ENCODE measurements around the gene PRRX2. TPM values are rescaled to one million over a fixed set of nuclear protein-coding genes. Genes with fewer than 3 reads are reported as not detected.
A peak's percentile ranks its signal among the peaks of the same experiment; 100 is the strongest.

PRRX2 gene
- total and polyA plus RNA-seq, 3 donors from 2014 or later, result 14.6 to 19.1 (median 15.3) TPM

DNA sequence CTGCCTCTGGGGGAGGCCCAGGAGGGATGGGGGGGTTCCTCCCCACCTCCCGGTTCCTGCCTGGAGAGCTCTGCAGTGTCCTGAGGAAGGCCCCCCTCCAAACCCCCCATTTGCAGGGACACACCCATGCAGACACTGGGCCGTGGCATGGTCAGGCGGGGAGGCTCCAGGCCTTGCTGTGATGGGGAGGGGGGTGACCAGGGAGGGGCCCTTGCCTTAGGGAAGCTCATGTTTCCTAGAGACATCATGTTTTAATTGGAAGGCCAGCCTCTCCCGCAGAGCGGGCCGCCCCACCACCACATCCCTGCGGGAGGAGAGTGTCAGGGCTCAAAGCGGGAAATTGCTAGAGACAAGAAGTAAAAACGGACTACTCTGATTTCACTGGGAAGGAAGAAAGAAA, 12.0 kb downstream of the PRRX2 start:
- Histone ChIP-seq H3K27me3 (no peaks in the 10 kb centered on the region), H3K4me1 (peaks cover 4% of the 10 kb centered on the region), H3K27ac (no peak overlapping the region), H3K36me3 (ENCODE audit: low read depth, missing control alignments) (no peaks in the 10 kb centered on the region), H3K4me3 (no peak overlapping the region), H3K9me3 (no peaks in the 10 kb centered on the region)
- TF ChIP-seq, protein P1, sequence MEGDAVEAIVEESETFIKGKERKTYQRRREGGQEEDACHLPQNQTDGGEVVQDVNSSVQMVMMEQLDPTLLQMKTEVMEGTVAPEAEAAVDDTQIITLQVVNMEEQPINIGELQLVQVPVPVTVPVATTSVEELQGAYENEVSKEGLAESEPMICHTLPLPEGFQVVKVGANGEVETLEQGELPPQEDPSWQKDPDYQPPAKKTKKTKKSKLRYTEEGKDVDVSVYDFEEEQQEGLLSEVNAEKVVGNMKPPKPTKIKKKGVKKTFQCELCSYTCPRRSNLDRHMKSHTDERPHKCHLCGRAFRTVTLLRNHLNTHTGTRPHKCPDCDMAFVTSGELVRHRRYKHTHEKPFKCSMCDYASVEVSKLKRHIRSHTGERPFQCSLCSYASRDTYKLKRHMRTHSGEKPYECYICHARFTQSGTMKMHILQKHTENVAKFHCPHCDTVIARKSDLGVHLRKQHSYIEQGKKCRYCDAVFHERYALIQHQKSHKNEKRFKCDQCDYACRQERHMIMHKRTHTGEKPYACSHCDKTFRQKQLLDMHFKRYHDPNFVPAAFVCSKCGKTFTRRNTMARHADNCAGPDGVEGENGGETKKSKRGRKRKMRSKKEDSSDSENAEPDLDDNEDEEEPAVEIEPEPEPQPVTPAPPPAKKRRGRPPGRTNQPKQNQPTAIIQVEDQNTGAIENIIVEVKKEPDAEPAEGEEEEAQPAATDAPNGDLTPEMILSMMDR (IDR thresholded peaks at IDR 0.05), result no peak
- TF ChIP-seq POLR2A (IDR thresholded peaks at IDR 0.05), result no peak
- peak; percentile 36 for DNase-seq
- intact Hi-C loops (cut with DNase I; ENCODE audit: low total_unique reads), result no loop called here
- WGBS, 2 donors, result 73 to 74% methylated on average over 8 to 9 of the region's 9 CpGs

DNA sequence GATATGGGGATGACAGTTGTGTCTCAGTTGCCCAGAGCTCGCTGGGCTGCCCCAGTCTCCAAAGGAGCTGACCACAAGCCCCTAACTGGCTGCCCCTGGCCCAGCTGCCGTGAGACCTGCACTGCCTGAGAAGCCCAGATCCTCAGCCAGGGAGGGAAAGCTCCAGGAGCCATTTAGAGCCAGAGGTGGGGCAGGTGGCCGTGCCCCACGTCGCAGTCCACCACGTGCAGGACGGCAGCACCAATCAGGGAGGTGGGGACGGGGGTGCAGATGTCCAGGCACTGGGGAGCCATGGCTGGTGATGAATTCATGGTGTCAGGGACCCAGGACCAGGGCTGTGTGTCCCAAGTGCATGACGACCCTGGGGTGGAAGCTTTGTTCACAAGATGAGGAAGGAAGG, 13.4 kb downstream of the PRRX2 start:
- intact Hi-C loops (cut with DNase I; ENCODE audit: low total_unique reads), result no loop called here
- WGBS, 2 donors, result 69 to 88% methylated on average over 2 to 3 of the region's 9 CpGs
- Histone ChIP-seq H3K9me3 (no peaks in the 10 kb centered on the region), H3K27ac (no peak overlapping the region), H3K4me3 (no peak overlapping the region), H3K4me1 (peaks cover 4% of the 10 kb centered on the region), H3K36me3 (ENCODE audit: low read depth, missing control alignments) (no peaks in the 10 kb centered on the region), H3K27me3 (no peaks in the 10 kb centered on the region)
- TF ChIP-seq POLR2A (IDR thresholded peaks at IDR 0.05), result no peak
- TF ChIP-seq, protein P1 (IDR thresholded peaks at IDR 0.05), result no peak
- no peak for DNase-seq

- H3K9me3 ChIP-seq, result no peaks in the 10 kb centered on the region
- no peaks in the 10 kb centered on the region for H3K36me3 ChIP-seq (ENCODE audit: low read depth, missing control alignments)
- TF ChIP-seq, protein P1 (IDR thresholded peaks at IDR 0.05), result no peak
- no peak for TF ChIP-seq POLR2A (IDR thresholded peaks at IDR 0.05)
- H3K4me1 ChIP-seq, result peaks cover 4% of the 10 kb centered on the region
- H3K27ac ChIP-seq, result no peak overlapping the region
- H3K27me3 ChIP-seq, result no peaks in the 10 kb centered on the region
- intact Hi-C loops (cut with DNase I; ENCODE audit: low total_unique reads), result no loop called here
- no peak for DNase-seq
- no peak overlapping the region for H3K4me3 ChIP-seq
- 83 to 86% methylated on average over 5 to 9 of the region's 9 CpGs for WGBS, 2 donors
These were observed 14.1 kb downstream of the PRRX2 start for GRCh38 chr9:129679537-129679936.

- H3K4me3 ChIP-seq, result no peak overlapping the region
- H3K27ac ChIP-seq, result no peak overlapping the region
- DNase-seq, result no peak
- no peaks in the 10 kb centered on the region for H3K27me3 ChIP-seq
- 80 to 100% methylated on average over 3 to 11 of the region's 11 CpGs for WGBS, 2 donors
- intact Hi-C loops (cut with DNase I; ENCODE audit: low total_unique reads), result no loop called here
- H3K4me1 ChIP-seq, result no peaks in the 10 kb centered on the region
- H3K36me3 ChIP-seq (ENCODE audit: low read depth, missing control alignments), result no peaks in the 10 kb centered on the region
- no peak for TF ChIP-seq POLR2A (IDR thresholded peaks at IDR 0.05)
- TF ChIP-seq, protein P1 (IDR thresholded peaks at IDR 0.05), result no peak
- no peaks in the 10 kb centered on the region for H3K9me3 ChIP-seq
These were observed 16.5 kb downstream of the PRRX2 start for GRCh38 chr9:129681924-129682323.

GRCh38 chr9:129682381-129682780, 16.9 kb downstream of the PRRX2 start:
- no peak overlapping the region for H3K27ac ChIP-seq
- no peaks in the 10 kb centered on the region for H3K9me3 ChIP-seq
- TF ChIP-seq, protein P1 (IDR thresholded peaks at IDR 0.05), result no peak
- no peak for TF ChIP-seq POLR2A (IDR thresholded peaks at IDR 0.05)
- H3K4me1 ChIP-seq, result no peaks in the 10 kb centered on the region
- no peaks in the 10 kb centered on the region for H3K27me3 ChIP-seq
- H3K4me3 ChIP-seq, result no peak overlapping the region
- DNase-seq, result no peak
- H3K36me3 ChIP-seq (ENCODE audit: low read depth, missing control alignments), result no peaks in the 10 kb centered on the region
- 89 to 100% methylated on average over 2 to 7 of the region's 7 CpGs for WGBS, 2 donors
- intact Hi-C loops (cut with DNase I; ENCODE audit: low total_unique reads), result no loop called here
